Retinal pigment epithelial cell (primary cell): ENCODE results near the gene DUSP7.
"Not testable (repeated sequence)": the region's sequence is repeated elsewhere in the genome, so short reads cannot be mapped to it uniquely, and the experiment has no call there.

Experiments used
- DNase-seq: peaks from one replicate; pipeline ENCODE4 v3.0.0-alpha.2; 2010; ENCODE audit warnings: low read depth
- H3K4me3 ChIP-seq: 2 replicates; pipeline ENCODE4 v1.5.1; 2011; ENCODE audit warnings: mild to moderate bottlenecking, low read length, control low read depth, moderate library complexity
- CTCF ChIP-seq: conservative IDR thresholded peaks from 2 replicates; pipeline ENCODE4 v1.5.1; 2011; ENCODE audit warnings: low read depth, low read length, control low read depth, inconsistent platforms

Gene DUSP7

GRCh38 chr3:52038227-52038626 lies 18.1 kb downstream of the DUSP7 start:
- no peak overlapping the region for H3K4me3 ChIP-seq
- no peak for TF ChIP-seq CTCF
- DNase-seq, result no peak

GRCh38 chr3:52037291-52037690 lies 19.1 kb downstream of the DUSP7 start:
- H3K4me3 ChIP-seq, result no peak overlapping the region
- no peak for DNase-seq
- TF ChIP-seq CTCF, result no peak

- peak; percentile 27 for TF ChIP-seq CTCF
- no peak for DNase-seq
- H3K4me3 ChIP-seq, result no peak overlapping the region
Measured at GRCh38 chr3:52036829-52037228, 19.5 kb downstream of the DUSP7 start.

GRCh38 chr3:52036222-52036694 lies 20.1 kb downstream of the DUSP7 start:
- no peak overlapping the region for H3K4me3 ChIP-seq
- TF ChIP-seq CTCF, result no peak
- DNase-seq, result no peak

GRCh38 chr3:52034651-52035050 lies 21.7 kb downstream of the DUSP7 start:
- TF ChIP-seq CTCF, result no peak

GRCh38 chr3:52034212-52034611 lies 22.2 kb downstream of the DUSP7 start:
- H3K4me3 ChIP-seq, result no peak overlapping the region

More at GRCh38 chr3:52034651-52035050, 21.7 kb downstream of the DUSP7 start:
- H3K4me3 ChIP-seq, result no peak overlapping the region
- DNase-seq, result no peak

GRCh38 chr3:52033748-52034147 lies 22.6 kb downstream of the DUSP7 start:
- H3K4me3 ChIP-seq, DNase-seq: not testable (repeated sequence)

More at GRCh38 chr3:52034212-52034611, 22.2 kb downstream of the DUSP7 start:
- no peak for TF ChIP-seq CTCF
- no peak for DNase-seq
